Caco-2 (cell line): ENCODE data around the gene GRK5. TPM values are rescaled to one million over a fixed set of nuclear protein-coding genes. Genes with fewer than 3 reads are reported as not detected.
A peak's percentile ranks its signal among the peaks of the same experiment; 100 is the strongest.

Experiments used
- BruUV-seq: library from RNA; stranded (reverse); fragments of 400-500 nt; replicated peaks from 2 replicates; lab custom pipeline; 2021; lab: Mats Ljungman, UMichigan
- CTCF ChIA-PET: fragments of 300-600 bp; sonication (Branson Sonifier 250); formaldehyde crosslinking; loops from one replicate; lab custom pipeline; 2022; ENCODE audit warnings: antibody characterized with exemption; lab: Charles Lee
- POLR2A ChIA-PET: fragments of 300-600 bp; sonication (Branson Sonifier 250); formaldehyde crosslinking; loops from one replicate; lab custom pipeline; 2022; ENCODE audit warnings: antibody characterized with exemption; lab: Charles Lee
- DNase-seq, 2 experiments: peaks; one replicate each; pipeline versions ENCODE4 v3.0.0 to v3.0.0-alpha.2; 2020 to 2022
- H3K27me3 ChIP-seq: replicated peaks from 2 replicates; pipeline ENCODE4 v1.6.0; 2011; ENCODE audit warnings: low read length; ENCODE audit not compliant: control insufficient read depth, insufficient read depth
- H3K36me3 ChIP-seq: 2 replicates; pipeline ENCODE4 v1.5.1; 2011; ENCODE audit warnings: low read length; ENCODE audit not compliant: control insufficient read depth, insufficient read depth
- H3K4me1 ChIP-seq: fragments of 250-450 bp; sonication (Bioruptor Pico); 2 replicates; pipeline ENCODE4 v1.5.1; 2020; ENCODE audit warnings: mild to moderate bottlenecking
- H3K4me3 ChIP-seq: 2 replicates; pipeline ENCODE4 v1.5.1; 2011; ENCODE audit warnings: low read depth, mild to moderate bottlenecking, control low read depth, low read length
- H3K9me3 ChIP-seq: fragments of 250-450 bp; sonication (Bioruptor Pico); 2 replicates; pipeline ENCODE4 v1.5.1; 2020; ENCODE audit warnings: mild to moderate bottlenecking, moderate library complexity
- H3K27ac Mint-ChIP-seq: one replicate; pipeline ENCODE4 v1.8.0; 2022; ENCODE audit warnings: mixed read lengths; ENCODE audit not compliant: unreplicated experiment
- H3K27me3 Mint-ChIP-seq: one replicate; pipeline ENCODE4 v1.8.0; 2022; ENCODE audit warnings: mixed read lengths; ENCODE audit not compliant: insufficient read depth, unreplicated experiment
- H3K36me3 Mint-ChIP-seq: one replicate; pipeline ENCODE4 v1.8.0; 2022; ENCODE audit warnings: mild to moderate bottlenecking, mixed read lengths; ENCODE audit not compliant: insufficient read depth, unreplicated experiment
- H3K4me1 Mint-ChIP-seq: one replicate; pipeline ENCODE4 v1.8.0; 2022; ENCODE audit warnings: low read depth, mixed read lengths; ENCODE audit not compliant: unreplicated experiment
- H3K4me3 Mint-ChIP-seq: one replicate; pipeline ENCODE4 v1.8.0; 2022; ENCODE audit warnings: mild to moderate bottlenecking, moderate library complexity, mixed read lengths; ENCODE audit not compliant: unreplicated experiment
- H3K9me3 Mint-ChIP-seq: one replicate; pipeline ENCODE4 v1.8.0; 2022; ENCODE audit warnings: mixed read lengths; ENCODE audit not compliant: unreplicated experiment
- CTCF ChIP-seq, 2 experiments: fragments of 200-600 bp in 1 of 2; IDR thresholded peaks; 1 replicate in 1 of 2; 2 replicates in 1 of 2; pipeline versions ENCODE4 v1.5.1 to v1.8.0; 2011 to 2022; ENCODE audit warnings: antibody characterized with exemption in 1 of 2, control low read depth in 1 of 2, inconsistent platforms in 1 of 2, low read depth in 1 of 2, low read length in 1 of 2, mild to moderate bottlenecking in 1 of 2, moderate library complexity in 1 of 2; ENCODE audit not compliant: insufficient read depth in 1 of 2, severe bottlenecking in 1 of 2, unreplicated experiment in 1 of 2
- intact Hi-C: fragments of 100-400 bp; cut with micrococcal nuclease; formaldehyde crosslinking; loops from one replicate; pipeline ENCODE4 v1.10.0; 2022; ENCODE audit not compliant: unreplicated experiment
- total RNA-seq: library from RNA; stranded (reverse); gene quantifications from 2 replicates; pipeline ENCODE4 v1.2.3, GENCODE V29; 2022

GRK5 gene
- total RNA-seq, 1 experiment from 2014 or later, result 7.7 TPM

- intact Hi-C loops, result no loop called here
- Mint-ChIP-seq H3K36me3 (no peaks in the 10 kb centered on the region), H3K9me3 (peaks cover 12% of the 10 kb centered on the region), H3K4me1 (peaks cover 24% of the 10 kb centered on the region), H3K4me3 (no peak overlapping the region), H3K27ac (no peak overlapping the region), H3K27me3 (no peaks in the 10 kb centered on the region)
- Histone ChIP-seq H3K36me3 (no peaks in the 10 kb centered on the region), H3K4me1 (peaks cover 25% of the 10 kb centered on the region), H3K9me3 (no peaks in the 10 kb centered on the region), H3K4me3 (no peak overlapping the region), H3K27me3 (no peaks in the 10 kb centered on the region)
- DNase-seq, result no peak
- TF ChIP-seq CTCF (IDR thresholded peaks at IDR 0.05; ENCODE audit: insufficient read depth in 1 of 2, low read depth in 1 of 2, low read length in 1 of 2, severe bottlenecking in 1 of 2, unreplicated experiment in 1 of 2), result no peak
- ChIA-PET POLR2A (no interaction called here), CTCF (no interaction called here)
- no TSS peak for BruUV-seq
These were observed 26.4 kb downstream of the GRK5 start for GRCh38 chr10:119233821-119234220.

- POLR2A ChIA-PET, result no interaction called here
- H3K4me1 ChIP-seq, result peaks cover 25% of the 10 kb centered on the region
- H3K27me3 Mint-ChIP-seq, result no peaks in the 10 kb centered on the region
- CTCF ChIA-PET, result no interaction called here
- intact Hi-C loops, result no loop called here
- no peak for TF ChIP-seq CTCF (IDR thresholded peaks at IDR 0.05; ENCODE audit: insufficient read depth in 1 of 2, low read depth in 1 of 2, low read length in 1 of 2, severe bottlenecking in 1 of 2, unreplicated experiment in 1 of 2)
- no peaks in the 10 kb centered on the region for H3K36me3 ChIP-seq
- no peak overlapping the region for H3K4me3 Mint-ChIP-seq
- peaks cover 12% of the 10 kb centered on the region for H3K9me3 Mint-ChIP-seq
- no peak overlapping the region for H3K4me3 ChIP-seq
- H3K9me3 ChIP-seq, result no peaks in the 10 kb centered on the region
- H3K36me3 Mint-ChIP-seq, result no peaks in the 10 kb centered on the region
- BruUV-seq, result no TSS peak
- DNase-seq, result no peak
- H3K4me1 Mint-ChIP-seq, result peaks cover 20% of the 10 kb centered on the region
- H3K27ac Mint-ChIP-seq, result no peak overlapping the region
- H3K27me3 ChIP-seq, result no peaks in the 10 kb centered on the region
These were observed 28.0 kb downstream of the GRK5 start for GRCh38 chr10:119235356-119235755.

- POLR2A ChIA-PET, result no interaction called here
- H3K4me3 ChIP-seq, result no peak overlapping the region
These were observed 30.5 kb downstream of the GRK5 start for GRCh38 chr10:119237722-119238436.

More at GRCh38 chr10:119237722-119238436, 30.5 kb downstream of the GRK5 start:
- CTCF ChIA-PET, result no interaction called here
- Histone ChIP-seq H3K36me3 (no peaks in the 10 kb centered on the region), H3K27me3 (no peaks in the 10 kb centered on the region), H3K4me1 (peaks cover 41% of the 10 kb centered on the region), H3K9me3 (no peaks in the 10 kb centered on the region)
- Mint-ChIP-seq H3K9me3 (peaks cover 1% of the 10 kb centered on the region), H3K27ac (peak overlapping the region; percentile 18), H3K27me3 (no peaks in the 10 kb centered on the region), H3K4me1 (peaks cover 36% of the 10 kb centered on the region), H3K36me3 (no peaks in the 10 kb centered on the region), H3K4me3 (no peak overlapping the region)
- intact Hi-C loops, result no loop called here
- BruUV-seq, result no TSS peak
- TF ChIP-seq CTCF (IDR thresholded peaks at IDR 0.05; ENCODE audit: insufficient read depth in 1 of 2, low read depth in 1 of 2, low read length in 1 of 2, severe bottlenecking in 1 of 2, unreplicated experiment in 1 of 2), result no peak
- no peak for DNase-seq
